GM23338 (cell line): Measurements from ENCODE around the gene DPF3. TPM values are rescaled to one million over a fixed set of nuclear protein-coding genes. Genes with fewer than 3 reads are reported as not detected.

Source experiments
- ATAC-seq: fragments of 200-7000 bp; cut with Tn5 transposase; 3 replicates; pipeline ENCODE4 v1.9.1; 2020
- DNase-seq: peaks from one replicate; pipeline ENCODE4 v3.0.0-alpha.2; 2015; ENCODE audit warnings: low spot score
- H2AFZ ChIP-seq: fragments of 200-600 bp; sonication (generic); 2 replicates; pipeline ENCODE4 v1.8.0; 2016; ENCODE audit warnings: antibody characterized with exemption, mild to moderate bottlenecking, moderate library complexity
- H3F3A ChIP-seq: fragments of 200-600 bp; sonication (generic); replicated peaks from 2 replicates; pipeline ENCODE4 v1.8.0; 2017; ENCODE audit warnings: antibody characterized with exemption, mixed run types, low read depth
- H3K27ac ChIP-seq: fragments of 200-600 bp; sonication (generic); 2 replicates; pipeline ENCODE4 v1.6.1; 2016; ENCODE audit warnings: low read depth
- H3K27me3 ChIP-seq: fragments of 200-600 bp; sonication (generic); 2 replicates; pipeline ENCODE4 v1.8.0; 2016; ENCODE audit warnings: mild to moderate bottlenecking, mixed run types, moderate library complexity; ENCODE audit not compliant: insufficient read depth
- H3K36me3 ChIP-seq: fragments of 200-600 bp; sonication (generic); 2 replicates; pipeline ENCODE4 v1.8.0; 2016; ENCODE audit warnings: mild to moderate bottlenecking; ENCODE audit not compliant: insufficient read depth
- H3K4me1 ChIP-seq: fragments of 200-600 bp; sonication (generic); 2 replicates; pipeline ENCODE4 v1.8.0; 2016; ENCODE audit warnings: mild to moderate bottlenecking, moderate library complexity; ENCODE audit not compliant: insufficient read depth
- H3K4me2 ChIP-seq: fragments of 200-600 bp; sonication (generic); 2 replicates; pipeline ENCODE4 v1.7.1; 2017; ENCODE audit warnings: mixed run types
- H3K4me3 ChIP-seq: fragments of 200-600 bp; sonication (generic); 2 replicates; pipeline ENCODE4 v1.6.1; 2016; ENCODE audit warnings: mixed run types
- H3K79me2 ChIP-seq: fragments of 200-600 bp; sonication (generic); replicated peaks from 2 replicates; pipeline ENCODE4 v1.8.0; 2017; ENCODE audit warnings: mild to moderate bottlenecking; ENCODE audit not compliant: insufficient read depth
- H3K9me2 ChIP-seq: fragments of 200-600 bp; sonication (generic); 2 replicates; pipeline ENCODE4 v1.8.0; 2017; ENCODE audit not compliant: insufficient read depth
- H4K20me1 ChIP-seq: fragments of 200-600 bp; sonication (generic); replicated peaks from 2 replicates; pipeline ENCODE4 v1.8.0; 2017; ENCODE audit warnings: mild to moderate bottlenecking; ENCODE audit not compliant: insufficient read depth
- H3K27ac Mint-ChIP-seq: 2 replicates; pipeline ENCODE4 v1.8.0; 2020; ENCODE audit warnings: inconsistent platforms, mild to moderate bottlenecking, moderate library complexity, mixed read lengths
- H3K27me3 Mint-ChIP-seq: 3 replicates; pipeline ENCODE4 v1.8.0; 2022; ENCODE audit warnings: low read depth, mild to moderate bottlenecking, moderate library complexity, mixed read lengths, inconsistent platforms; ENCODE audit not compliant: insufficient read depth, poor library complexity
- H3K36me3 Mint-ChIP-seq: 3 replicates; pipeline ENCODE4 v1.8.0; 2021; ENCODE audit warnings: low read depth, mild to moderate bottlenecking, inconsistent platforms, moderate library complexity, mixed read lengths
- H3K4me1 Mint-ChIP-seq: 3 replicates; pipeline ENCODE4 v1.8.0; 2020; ENCODE audit warnings: mild to moderate bottlenecking, inconsistent platforms, mixed read lengths
- H3K4me3 Mint-ChIP-seq: 3 replicates; pipeline ENCODE4 v1.8.0; 2021; ENCODE audit warnings: moderate library complexity, mild to moderate bottlenecking, inconsistent platforms, mixed read lengths
- H3K9me3 Mint-ChIP-seq: 3 replicates; pipeline ENCODE4 v1.8.0; 2020; ENCODE audit warnings: moderate library complexity, mild to moderate bottlenecking, inconsistent platforms, mixed read lengths
- CTCF ChIP-seq, 2 experiments: fragments of 200-600 bp in 1 of 2; sonication (generic) in 1 of 2; conservative IDR thresholded peaks; 2 replicates each; pipeline versions ENCODE4 v1.5.1 to v1.6.1; 2016 to 2017; ENCODE audit warnings: antibody characterized with exemption in 2 of 2, low read depth in 2 of 2, mild to moderate bottlenecking in 2 of 2, moderate library complexity in 1 of 2
- EZH2 ChIP-seq: fragments of 200-600 bp; sonication (generic); IDR thresholded peaks from one replicate; pipeline ENCODE4 v1.8.0; 2017; ENCODE audit warnings: antibody characterized with exemption, mild to moderate bottlenecking, low read depth; ENCODE audit not compliant: unreplicated experiment
- EZH2phosphoT487 ChIP-seq: fragments of 200-600 bp; sonication (generic); IDR thresholded peaks from one replicate; pipeline ENCODE4 v1.8.1; 2018; ENCODE audit warnings: antibody characterized with exemption; ENCODE audit not compliant: unreplicated experiment
- NANOG ChIP-seq: IDR thresholded peaks from 2 replicates; pipeline ENCODE4 v1.6.1; 2016; ENCODE audit warnings: antibody characterized with exemption, borderline replicate concordance
- REST ChIP-seq: IDR thresholded peaks from one replicate; pipeline ENCODE4 v1.6.1; 2018; ENCODE audit warnings: antibody characterized with exemption; ENCODE audit not compliant: unreplicated experiment
- STAT1 ChIP-seq: IDR thresholded peaks from one replicate; pipeline ENCODE4 v1.6.1; 2016; ENCODE audit warnings: antibody characterized with exemption; ENCODE audit not compliant: unreplicated experiment
- polyA plus RNA-seq: library from polyadenylated mRNA; unstranded; fragments of >200 nt; fragmentation: Nextera tagmentation; extraction: Ambion mirVana; gene quantifications from 2 replicates; pipeline ENCODE4 v1.2.1, GENCODE V29; 2016
- total RNA-seq: library from RNA; depleted of rRNA; stranded (reverse); fragments of >200 nt; shearing (Covaris generic); gene quantifications from 2 replicates; pipeline ENCODE4 v1.2.3, GENCODE V29; 2014

Gene DPF3
- total and polyA plus RNA-seq, 2 experiments from 2014 or later, result 0.18 to 1.0 TPM

GRCh38 chr14:72616294-72616693 is 277.6 kb downstream of the DPF3 start:
- H3F3A ChIP-seq, result no peaks in the 10 kb centered on the region
- no peak overlapping the region for H3K4me3 ChIP-seq
- Mint-ChIP-seq H3K4me3 (no peak overlapping the region), H3K27me3 (peaks cover 25% of the 10 kb centered on the region), H3K36me3 (no peaks in the 10 kb centered on the region), H3K9me3 (no peaks in the 10 kb centered on the region), H3K27ac (no peak overlapping the region), H3K4me1 (peaks cover 21% of the 10 kb centered on the region)
- TF ChIP-seq EZH2 (no peak), REST (no peak), NANOG (no peak)
- H2AFZ ChIP-seq, result no peak overlapping the region
- no peak for ATAC-seq
- H4K20me1 ChIP-seq, result no peaks in the 10 kb centered on the region
- H3K27me3 ChIP-seq, result no peaks in the 10 kb centered on the region
- no peak overlapping the region for H3K27ac ChIP-seq
- H3K36me3 ChIP-seq, result no peaks in the 10 kb centered on the region
- no peaks in the 10 kb centered on the region for H3K79me2 ChIP-seq
- DNase-seq, result no peak
- peaks cover under 1% of the 10 kb centered on the region; the same call in 1 of the 2 replicates for H3K4me1 ChIP-seq
- H3K9me2 ChIP-seq, result no peaks in the 10 kb centered on the region
- H3K4me2 ChIP-seq, result no peak overlapping the region

GRCh38 chr14:72615451-72616121 is 278.3 kb downstream of the DPF3 start:
- Histone ChIP-seq H3F3A (no peaks in the 10 kb centered on the region), H2AFZ (peak overlapping the region; percentile 66; the same call in 1 of the 2 replicates), H3K36me3 (no peaks in the 10 kb centered on the region), H3K27me3 (no peaks in the 10 kb centered on the region), H3K4me3 (no peak overlapping the region), H3K4me2 (no peak overlapping the region), H3K4me1 (no peaks in the 10 kb centered on the region; the same call in 1 of the 2 replicates), H3K27ac (no peak overlapping the region), H4K20me1 (no peaks in the 10 kb centered on the region), H3K9me2 (no peaks in the 10 kb centered on the region), H3K79me2 (no peaks in the 10 kb centered on the region)
- TF ChIP-seq CTCF (conservative IDR thresholded peaks at IDR 0.05; ENCODE audit: low read depth in 2 of 2), result no peak
- no peak for TF ChIP-seq EZH2phosphoT487
- TF ChIP-seq STAT1, result no peak
- Mint-ChIP-seq H3K4me1 (peaks cover 17% of the 10 kb centered on the region), H3K36me3 (no peaks in the 10 kb centered on the region), H3K27me3 (peaks cover 23% of the 10 kb centered on the region), H3K4me3 (no peak overlapping the region), H3K9me3 (no peaks in the 10 kb centered on the region), H3K27ac (no peak overlapping the region)
- DNase-seq (no peak), ATAC-seq (no peak; the same call in 1 of the 3 replicates)
